ENCODE measurements around the gene TMEM131L.

GRCh38 chr4:153488006-153488891 lies 22.1 kb downstream of the TMEM131L start:
- TF ChIP-seq CTCF (IDR thresholded peaks at IDR 0.05; ENCODE audit: low read depth, low read length, missing input control) = no peak
- no peak for TF ChIP-seq ATF3 (IDR thresholded peaks at IDR 0.05)
